Measurements from ENCODE around the gene PEF1. TPM values are rescaled to one million over a fixed set of nuclear protein-coding genes. Genes with fewer than 3 reads are reported as not detected.

The PEF1 gene
- total RNA-seq, 2 experiments from 2014 or later: 56.1 to 67.7 TPM

DNA sequence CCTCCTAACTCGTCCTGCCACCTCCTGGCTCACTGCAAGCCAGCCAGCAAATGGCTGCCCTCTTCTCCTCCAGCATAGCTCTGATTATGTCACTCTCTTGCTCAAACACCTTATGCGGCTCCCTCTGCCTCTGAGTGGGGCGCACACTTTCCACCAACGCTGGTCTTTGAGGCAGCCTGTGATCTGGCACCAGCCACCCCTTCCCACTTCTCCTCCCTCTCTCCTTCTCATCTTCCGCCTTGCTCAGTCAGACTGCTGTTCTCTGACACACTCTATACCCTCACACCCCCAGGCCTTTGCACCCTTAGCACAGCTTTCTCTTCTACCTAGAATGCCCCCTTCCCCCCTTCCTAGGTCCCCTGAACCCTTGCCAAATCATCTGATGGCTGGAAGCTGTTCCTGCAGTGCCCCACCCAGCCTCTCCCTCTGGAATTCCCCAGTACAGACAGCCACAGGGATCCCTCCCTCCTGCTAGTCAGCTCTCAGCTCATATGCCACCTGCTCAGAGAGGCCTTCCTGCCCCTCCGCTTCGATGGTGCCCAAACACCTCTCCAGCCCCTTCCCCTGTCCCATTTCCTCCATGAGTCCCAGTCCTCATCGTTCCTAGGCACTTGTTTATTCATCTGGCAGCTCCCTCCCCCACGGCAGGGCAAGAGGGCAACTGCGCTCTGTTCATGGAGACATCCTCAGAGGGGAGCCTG lies 21.7 kb upstream of the PEF1 start:
- Histone ChIP-seq H3K36me3 (ENCODE audit: insufficient read depth, low read length) (no peaks in the 10 kb centered on the region), H3K27ac (ENCODE audit: low read depth, low read length, poor library complexity, severe bottlenecking) (no peak overlapping the region), H3K79me2 (ENCODE audit: insufficient read depth, low read depth, low read length) (no peaks in the 10 kb centered on the region), H3K4me1 (ENCODE audit: insufficient read depth, low read length, poor library complexity, severe bottlenecking) (no peaks in the 10 kb centered on the region), H3K9me2 (ENCODE audit: insufficient read depth, low read length) (no peaks in the 10 kb centered on the region), H4K20me1 (ENCODE audit: insufficient read depth, low read length) (no peaks in the 10 kb centered on the region), H3K4me3 (ENCODE audit: low read depth, low read length, poor library complexity, severe bottlenecking) (no peak overlapping the region), H3K9me3 (ENCODE audit: low read length) (no peaks in the 10 kb centered on the region), H2AFZ (ENCODE audit: low read length) (no peak overlapping the region), H3K4me2 (ENCODE audit: low read length) (no peak overlapping the region)
- intact Hi-C loops (cut with micrococcal nuclease; ENCODE audit: unreplicated experiment): no loop called here
- no TSS peak for BruUV-seq (replicated peaks)
- TF ChIP-seq, protein P1, sequence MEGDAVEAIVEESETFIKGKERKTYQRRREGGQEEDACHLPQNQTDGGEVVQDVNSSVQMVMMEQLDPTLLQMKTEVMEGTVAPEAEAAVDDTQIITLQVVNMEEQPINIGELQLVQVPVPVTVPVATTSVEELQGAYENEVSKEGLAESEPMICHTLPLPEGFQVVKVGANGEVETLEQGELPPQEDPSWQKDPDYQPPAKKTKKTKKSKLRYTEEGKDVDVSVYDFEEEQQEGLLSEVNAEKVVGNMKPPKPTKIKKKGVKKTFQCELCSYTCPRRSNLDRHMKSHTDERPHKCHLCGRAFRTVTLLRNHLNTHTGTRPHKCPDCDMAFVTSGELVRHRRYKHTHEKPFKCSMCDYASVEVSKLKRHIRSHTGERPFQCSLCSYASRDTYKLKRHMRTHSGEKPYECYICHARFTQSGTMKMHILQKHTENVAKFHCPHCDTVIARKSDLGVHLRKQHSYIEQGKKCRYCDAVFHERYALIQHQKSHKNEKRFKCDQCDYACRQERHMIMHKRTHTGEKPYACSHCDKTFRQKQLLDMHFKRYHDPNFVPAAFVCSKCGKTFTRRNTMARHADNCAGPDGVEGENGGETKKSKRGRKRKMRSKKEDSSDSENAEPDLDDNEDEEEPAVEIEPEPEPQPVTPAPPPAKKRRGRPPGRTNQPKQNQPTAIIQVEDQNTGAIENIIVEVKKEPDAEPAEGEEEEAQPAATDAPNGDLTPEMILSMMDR (conservative IDR thresholded peaks at IDR 0.05; ENCODE audit: low read length): no peak
- no peak for TF ChIP-seq EZH2phosphoT487 (IDR thresholded peaks at IDR 0.05; ENCODE audit: borderline replicate concordance, low read depth, low read length)
- DNase-seq (ENCODE audit: low spot score): no peak
- ChIA-PET CTCF (ENCODE audit: unreplicated experiment) (interaction anchor here (0.9 kb wide), 1 partner anchor 79 kb away, joined by 4 read pairs; no protein-coding TSS in a partner anchor), POLR2A (interaction anchor here (0.5 kb wide), 1 partner anchor 9 kb away, joined by 7 read pairs; no protein-coding TSS in a partner anchor)

- Histone ChIP-seq H4K20me1 (ENCODE audit: insufficient read depth, low read length) (no peaks in the 10 kb centered on the region), H3K27ac (ENCODE audit: low read depth, low read length, poor library complexity, severe bottlenecking) (no peak overlapping the region), H2AFZ (ENCODE audit: low read length) (no peak overlapping the region), H3K9me3 (ENCODE audit: low read length) (no peaks in the 10 kb centered on the region), H3K4me2 (ENCODE audit: low read length) (no peak overlapping the region), H3K9me2 (ENCODE audit: insufficient read depth, low read length) (no peaks in the 10 kb centered on the region), H3K79me2 (ENCODE audit: insufficient read depth, low read depth, low read length) (no peaks in the 10 kb centered on the region), H3K4me3 (ENCODE audit: low read depth, low read length, poor library complexity, severe bottlenecking) (no peak overlapping the region), H3K36me3 (ENCODE audit: insufficient read depth, low read length) (no peaks in the 10 kb centered on the region), H3K4me1 (ENCODE audit: insufficient read depth, low read length, poor library complexity, severe bottlenecking) (no peaks in the 10 kb centered on the region)
- ChIA-PET CTCF (ENCODE audit: unreplicated experiment) (interaction anchor here (0.9 to 1.0 kb wide), 2 partner anchors 80 to 97 kb away, joined by 4 to 5 read pairs; no protein-coding TSS in a partner anchor), POLR2A (no interaction called here)
- no TSS peak for BruUV-seq (replicated peaks)
- TF ChIP-seq, protein P1 (conservative IDR thresholded peaks at IDR 0.05; ENCODE audit: low read length): no peak
- no peak for TF ChIP-seq EZH2phosphoT487 (IDR thresholded peaks at IDR 0.05; ENCODE audit: borderline replicate concordance, low read depth, low read length)
- intact Hi-C loops (cut with micrococcal nuclease; ENCODE audit: unreplicated experiment): no loop called here
- DNase-seq (ENCODE audit: low spot score): no peak
Measured at GRCh38 chr1:31665234-31665878, 20.7 kb upstream of the PEF1 start.

GRCh38 chr1:31664528-31664927 lies 19.9 kb upstream of the PEF1 start:
- H3K4me3 ChIP-seq (ENCODE audit: low read depth, low read length, poor library complexity, severe bottlenecking): no peak overlapping the region
- DNase-seq (ENCODE audit: low spot score): no peak
- no peak overlapping the region for H3K27ac ChIP-seq (ENCODE audit: low read depth, low read length, poor library complexity, severe bottlenecking)
- no peaks in the 10 kb centered on the region for H4K20me1 ChIP-seq (ENCODE audit: insufficient read depth, low read length)
- TF ChIP-seq EZH2phosphoT487 (IDR thresholded peaks at IDR 0.05; ENCODE audit: borderline replicate concordance, low read depth, low read length): no peak
- TF ChIP-seq, protein P1 (conservative IDR thresholded peaks at IDR 0.05; ENCODE audit: low read length): no peak
- H3K4me2 ChIP-seq (ENCODE audit: low read length): no peak overlapping the region
- H3K36me3 ChIP-seq (ENCODE audit: insufficient read depth, low read length): no peaks in the 10 kb centered on the region
- H3K4me1 ChIP-seq (ENCODE audit: insufficient read depth, low read length, poor library complexity, severe bottlenecking): no peaks in the 10 kb centered on the region
- ChIA-PET POLR2A (no interaction called here), CTCF (ENCODE audit: unreplicated experiment) (interaction anchor here (0.5 to 1.0 kb wide), 5 partner anchors 22 to 391 kb away, joined by 3 to 5 read pairs (median 3); no protein-coding TSS in a partner anchor)
- H3K9me3 ChIP-seq (ENCODE audit: low read length): no peaks in the 10 kb centered on the region
- H2AFZ ChIP-seq (ENCODE audit: low read length): no peak overlapping the region
- no TSS peak for BruUV-seq (replicated peaks)
- intact Hi-C loops (cut with micrococcal nuclease; ENCODE audit: unreplicated experiment): loop anchor here (1.0 to 5.0 kb wide), 3 partner anchors 43 to 125 kb away; no protein-coding TSS in a partner anchor
- H3K9me2 ChIP-seq (ENCODE audit: insufficient read depth, low read length): no peaks in the 10 kb centered on the region
- no peaks in the 10 kb centered on the region for H3K79me2 ChIP-seq (ENCODE audit: insufficient read depth, low read depth, low read length)

Data from OCI-LY7 (cell line).